Measurements from ENCODE around the gene DNAH5. TPM values are rescaled to one million over a fixed set of nuclear protein-coding genes. Genes with fewer than 3 reads are reported as not detected.

Gene DNAH5
- total RNA-seq, 4 donors from 2014 or later, result 1.3 to 3.4 (median 2.7) TPM

- no peak for TF ChIP-seq POLR2A (IDR thresholded peaks at IDR 0.05)
- peak in 4 of 6 experiments; percentile 14 to 51 (median 34) for TF ChIP-seq CTCF (IDR thresholded peaks at IDR 0.05)
- H3K4me1 ChIP-seq, result no peaks in the 10 kb centered on the region
- no peaks in the 10 kb centered on the region for H3K27me3 ChIP-seq
- DNase-seq, result no peak
- H3K27ac ChIP-seq, result no peak overlapping the region
- H3K36me3 ChIP-seq, result no peaks in the 10 kb centered on the region
- no peak overlapping the region for H3K4me3 ChIP-seq (replicated peaks in 1 of 3)
- intact Hi-C loops (cut with DNase I), result no loop called here
- H3K9me3 ChIP-seq, result no peaks in the 10 kb centered on the region
Observed at GRCh38 chr5:13957032-13957645, 12.7 kb upstream of the DNAH5 start.

DNA sequence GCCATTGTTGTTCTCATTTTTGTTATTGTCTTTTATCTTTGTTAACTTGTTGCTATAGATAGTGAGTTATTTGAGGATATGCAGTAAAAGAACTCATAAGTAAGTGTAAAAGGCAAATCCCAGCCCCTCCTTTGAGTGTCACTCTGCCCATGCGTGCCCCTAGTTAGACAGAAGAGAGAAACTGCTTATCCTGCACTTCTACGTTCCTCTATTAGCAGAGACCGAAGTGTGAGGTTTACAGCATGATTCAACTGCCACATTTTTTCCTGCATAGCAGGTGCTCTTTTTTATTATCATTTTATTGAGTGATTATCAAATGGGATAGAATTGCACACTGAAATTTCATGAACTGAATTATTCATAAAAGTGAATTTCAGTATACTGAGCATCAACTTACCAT lies 12.0 kb upstream of the DNAH5 start:
- WGBS, 2 donors, result 65 to 80% methylated on average over 3 of the region's 3 CpGs
- Histone ChIP-seq H3K9me3 (no peaks in the 10 kb centered on the region), H3K4me1 (no peaks in the 10 kb centered on the region), H3K27me3 (no peaks in the 10 kb centered on the region), H3K4me3 (replicated peaks in 1 of 3) (no peak overlapping the region), H3K27ac (no peak overlapping the region), H3K36me3 (no peaks in the 10 kb centered on the region)
- TF ChIP-seq POLR2A (IDR thresholded peaks at IDR 0.05) (no peak), CTCF (IDR thresholded peaks at IDR 0.05) (no peak)
- DNase-seq, result no peak
- intact Hi-C loops (cut with DNase I), result no loop called here

DNA sequence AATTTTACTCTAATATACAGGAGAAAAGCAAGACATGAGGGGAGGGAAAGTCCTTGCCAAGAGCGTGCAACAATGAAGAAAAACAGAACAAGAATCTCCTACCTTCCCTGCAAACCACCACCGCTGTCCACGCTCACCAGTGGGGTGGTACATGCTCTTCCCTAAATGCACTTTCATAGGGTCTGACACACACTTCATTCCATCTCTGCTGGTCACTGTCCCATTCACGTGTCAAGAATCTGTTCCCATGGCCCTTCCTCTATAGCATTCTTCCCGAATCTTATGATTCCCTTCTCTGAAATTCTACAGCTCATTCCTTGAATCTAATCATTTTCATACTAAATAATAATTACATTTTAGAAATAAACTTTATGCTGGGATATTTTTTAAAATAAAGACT lies 11.4 kb upstream of the DNAH5 start:
- DNase-seq, result no peak
- Histone ChIP-seq H3K9me3 (no peaks in the 10 kb centered on the region), H3K36me3 (no peaks in the 10 kb centered on the region), H3K4me1 (no peaks in the 10 kb centered on the region), H3K27ac (no peak overlapping the region), H3K27me3 (no peaks in the 10 kb centered on the region), H3K4me3 (replicated peaks in 1 of 3) (no peak overlapping the region)
- intact Hi-C loops (cut with DNase I), result no loop called here
- WGBS, 2 donors, result 79 to 84% methylated on average over 5 of the region's 5 CpGs
- TF ChIP-seq CTCF (IDR thresholded peaks at IDR 0.05), result no peak
- TF ChIP-seq POLR2A (IDR thresholded peaks at IDR 0.05), result no peak

- 86 to 87% methylated on average over 10 of the region's 10 CpGs for WGBS, 2 donors
- intact Hi-C loops (cut with DNase I), result no loop called here
- no peak for TF ChIP-seq POLR2A (IDR thresholded peaks at IDR 0.05)
- TF ChIP-seq CTCF (IDR thresholded peaks at IDR 0.05), result no peak
- H3K4me3 ChIP-seq (replicated peaks in 1 of 3), result no peak overlapping the region
- H3K9me3 ChIP-seq, result no peaks in the 10 kb centered on the region
- no peak overlapping the region for H3K27ac ChIP-seq
- no peaks in the 10 kb centered on the region for H3K4me1 ChIP-seq
- DNase-seq, result no peak
- H3K36me3 ChIP-seq, result no peaks in the 10 kb centered on the region
- H3K27me3 ChIP-seq, result no peaks in the 10 kb centered on the region
Observed at GRCh38 chr5:13946111-13946510, 1.6 kb upstream of the DNAH5 start.

- Histone ChIP-seq H3K27ac (no peak overlapping the region), H3K9me3 (no peaks in the 10 kb centered on the region), H3K36me3 (no peaks in the 10 kb centered on the region), H3K27me3 (no peaks in the 10 kb centered on the region), H3K4me1 (no peaks in the 10 kb centered on the region), H3K4me3 (replicated peaks in 1 of 3) (no peak overlapping the region)
- intact Hi-C loops (cut with DNase I), result no loop called here
- TF ChIP-seq CTCF (IDR thresholded peaks at IDR 0.05), result no peak
- no peak for TF ChIP-seq POLR2A (IDR thresholded peaks at IDR 0.05)
- WGBS, 2 donors, result 95 to 100% methylated on average over 3 of the region's 3 CpGs
- DNase-seq, result no peak
Observed at GRCh38 chr5:13945271-13945670, 783 bp upstream of the DNAH5 start.
